Immature natural killer cell (primary cell): ENCODE data around the gene SYNRG. TPM values are rescaled to one million over a fixed set of nuclear protein-coding genes. Genes with fewer than 3 reads are reported as not detected.
A peak's percentile ranks its signal among the peaks of the same experiment; 100 is the strongest.
"Not testable (repeated sequence)": the region's sequence is repeated elsewhere in the genome, so short reads cannot be mapped to it uniquely, and the experiment has no call there.

Experiments used
- DNase-seq, 3 donors: peaks; one replicate each; pipeline ENCODE4 v3.0.0; 2022; ENCODE audit warnings: mixed read lengths in 1 of 3
- H3K27ac Mint-ChIP-seq, 6 donors: one replicate each; pipeline ENCODE4 v1.8.0; 2020; ENCODE audit warnings: mixed read lengths in 6 of 6, mild to moderate bottlenecking in 5 of 6, inconsistent platforms in 4 of 6, moderate library complexity in 3 of 6
- H3K27me3 Mint-ChIP-seq, 3 donors: one replicate each; pipeline ENCODE4 v1.8.0; 2020 to 2021; ENCODE audit warnings: low read depth in 3 of 3, mild to moderate bottlenecking in 3 of 3, mixed read lengths in 3 of 3, moderate library complexity in 3 of 3, inconsistent platforms in 1 of 3
- H3K36me3 Mint-ChIP-seq, 3 donors: one replicate each; pipeline ENCODE4 v1.8.0; 2020; ENCODE audit warnings: mixed read lengths in 3 of 3, inconsistent platforms in 2 of 3, mild to moderate bottlenecking in 2 of 3
- H3K4me1 Mint-ChIP-seq, 2 donors: one replicate each; pipeline ENCODE4 v1.8.0; 2020; ENCODE audit warnings: inconsistent platforms in 2 of 2, mild to moderate bottlenecking in 2 of 2, mixed read lengths in 2 of 2, moderate library complexity in 1 of 2
- H3K4me3 Mint-ChIP-seq, 5 donors: one replicate each; pipeline ENCODE4 v1.8.0; 2020; ENCODE audit warnings: mild to moderate bottlenecking in 5 of 5, mixed read lengths in 5 of 5, inconsistent platforms in 3 of 5, moderate library complexity in 3 of 5
- H3K9me3 Mint-ChIP-seq, 6 donors: one replicate each; pipeline ENCODE4 v1.8.0; 2020; ENCODE audit warnings: mild to moderate bottlenecking in 6 of 6, mixed read lengths in 6 of 6, inconsistent platforms in 4 of 6, moderate library complexity in 3 of 6
- polyA plus RNA-seq, 3 donors: library from polyadenylated mRNA; unstranded; fragments of 300-500 nt; fragmentation: Illumina TruSeq; gene quantifications; one replicate each; pipeline ENCODE4 v1.2.3, GENCODE V29; 2021

Gene SYNRG
- polyA plus RNA-seq, 3 donors from 2014 or later: 32.8 to 118 (median 58.7) TPM

GRCh38 chr17:37519251-37519985, 89.8 kb downstream of the SYNRG start:
- Mint-ChIP-seq H3K9me3 (no peaks in the 10 kb centered on the region), H3K4me1 (peaks cover 22 to 43% of the 10 kb centered on the region in 2 donors), H3K27me3 (peaks cover 0 to 2% (median 0%) of the 10 kb centered on the region in 3 donors), H3K27ac (peak overlapping the region; percentile 59 to 88 (median 74)), H3K36me3 (peaks cover 8 to 43% (median 23%) of the 10 kb centered on the region in 3 donors), H3K4me3 (peak overlapping the region in 1 of 5 donors; percentile 45)
- DNase-seq: no peak

- Mint-ChIP-seq H3K36me3 (peaks cover 8 to 40% (median 21%) of the 10 kb centered on the region in 3 donors), H3K4me1 (peaks cover 21 to 39% of the 10 kb centered on the region in 2 donors), H3K27ac (peak overlapping the region; percentile 29 to 83 (median 71)), H3K9me3 (no peaks in the 10 kb centered on the region), H3K27me3 (peaks cover 0 to 2% (median 0%) of the 10 kb centered on the region in 3 donors), H3K4me3 (no peak overlapping the region)
- DNase-seq: no peak
These were observed 90.4 kb downstream of the SYNRG start for GRCh38 chr17:37518826-37519225.

DNA sequence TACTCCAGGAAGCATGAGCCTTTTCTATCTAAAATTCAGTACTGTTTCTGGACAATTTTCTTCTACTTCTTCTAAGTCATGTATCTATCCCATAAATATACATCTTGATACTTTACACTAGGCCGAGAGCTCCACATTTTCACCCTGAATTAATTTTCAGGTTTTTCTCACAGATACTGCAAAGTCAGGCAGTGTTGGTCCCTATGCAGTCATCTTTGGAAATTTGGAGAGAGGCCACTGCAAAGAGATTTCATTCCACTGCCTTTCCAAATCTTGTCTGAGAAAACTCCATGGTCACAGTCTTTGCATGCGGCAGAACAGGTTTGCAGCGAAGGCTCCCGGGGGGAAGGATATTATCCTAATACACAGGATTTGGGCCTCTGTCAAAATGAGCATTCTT, 91.3 kb downstream of the SYNRG start:
- Mint-ChIP-seq H3K9me3 (no peaks in the 10 kb centered on the region), H3K4me1 (peaks cover 16 to 37% of the 10 kb centered on the region in 2 donors), H3K27me3 (peaks cover 0 to 2% (median 0%) of the 10 kb centered on the region in 3 donors), H3K4me3 (no peak overlapping the region), H3K27ac (peak overlapping the region in 2 of 6 donors; percentile 14 to 32), H3K36me3 (peaks cover 8 to 36% (median 20%) of the 10 kb centered on the region in 3 donors)
- DNase-seq: no peak

DNA sequence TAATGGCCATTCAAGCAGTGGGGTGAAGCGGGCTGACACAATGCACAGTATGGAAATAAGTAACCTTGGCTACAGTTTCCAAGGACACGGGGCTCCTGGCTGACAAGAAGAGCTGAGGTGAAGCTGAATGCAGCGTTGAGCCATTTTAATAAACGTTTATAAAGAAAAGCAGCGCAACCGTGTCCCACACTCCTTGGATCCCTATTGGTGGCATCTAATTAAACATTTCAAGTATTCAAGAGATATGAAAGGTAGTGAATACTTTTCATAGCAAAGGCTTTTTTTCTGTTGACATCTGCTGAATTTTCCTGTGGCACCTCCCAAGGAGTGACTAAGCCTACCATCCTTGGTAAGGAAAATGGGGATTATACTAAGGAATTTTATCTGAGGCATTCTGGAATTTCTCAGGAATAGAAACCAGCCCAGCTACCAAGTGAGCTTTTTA, 93.1 kb downstream of the SYNRG start:
- Mint-ChIP-seq H3K9me3 (no peaks in the 10 kb centered on the region), H3K27ac (peak overlapping the region in 2 of 6 donors; percentile 17 to 75), H3K4me3 (no peak overlapping the region), H3K36me3 (peaks cover 8 to 40% (median 13%) of the 10 kb centered on the region in 3 donors), H3K27me3 (no peaks in the 10 kb centered on the region), H3K4me1 (peaks cover 17 to 38% of the 10 kb centered on the region in 2 donors)
- DNase-seq: no peak

- H3K27ac Mint-ChIP-seq: no peak overlapping the region
- no peak overlapping the region for H3K4me3 Mint-ChIP-seq
- H3K4me1 Mint-ChIP-seq: peaks cover 9 to 32% of the 10 kb centered on the region in 2 donors
- peaks cover 8 to 24% (median 9%) of the 10 kb centered on the region in 3 donors for H3K36me3 Mint-ChIP-seq
- peaks cover 0 to 2% (median 0%) of the 10 kb centered on the region in 3 donors for H3K27me3 Mint-ChIP-seq
- DNase-seq: no peak
- H3K9me3 Mint-ChIP-seq: no peaks in the 10 kb centered on the region
These were observed 95.5 kb downstream of the SYNRG start for GRCh38 chr17:37513711-37514110.

GRCh38 chr17:37512442-37513068, 96.7 kb downstream of the SYNRG start:
- no peak for DNase-seq
- Mint-ChIP-seq H3K36me3 (peaks cover 0 to 13% (median 4%) of the 10 kb centered on the region in 3 donors), H3K4me1 (peaks cover 9 to 21% of the 10 kb centered on the region in 2 donors), H3K27me3 (peaks cover 0 to 2% (median 0%) of the 10 kb centered on the region in 3 donors), H3K9me3 (no peaks in the 10 kb centered on the region), H3K27ac (peak overlapping the region in 2 of 6 donors; percentile 34 to 48), H3K4me3 (no peak overlapping the region)

DNA sequence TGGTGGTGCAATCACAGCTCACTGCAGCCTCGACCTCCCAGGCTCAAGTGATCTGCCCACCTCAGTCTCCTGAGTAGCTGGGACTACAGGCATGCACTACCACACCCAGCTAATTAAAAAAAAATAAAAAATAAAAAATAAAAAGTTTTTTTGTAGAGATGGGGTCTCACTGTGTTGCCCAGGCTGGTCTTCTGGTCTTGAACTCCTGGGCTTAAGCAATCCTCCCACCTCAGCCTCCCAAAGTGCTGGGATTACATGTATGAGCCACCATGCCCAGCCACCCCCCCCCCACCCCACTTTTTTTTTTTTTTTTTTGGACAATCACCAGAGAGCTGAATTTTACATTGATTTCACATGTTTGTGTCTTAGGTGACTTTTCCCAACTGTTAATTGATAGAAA, 97.6 kb downstream of the SYNRG start:
- Mint-ChIP-seq H3K36me3 (peaks cover 0 to 12% (median 4%) of the 10 kb centered on the region in 3 donors), H3K4me1 (peaks cover 9 to 19% of the 10 kb centered on the region in 2 donors)
- not testable (repeated sequence) for H3K4me3 Mint-ChIP-seq, H3K27ac Mint-ChIP-seq, H3K9me3 Mint-ChIP-seq, DNase-seq, H3K27me3 Mint-ChIP-seq

DNA sequence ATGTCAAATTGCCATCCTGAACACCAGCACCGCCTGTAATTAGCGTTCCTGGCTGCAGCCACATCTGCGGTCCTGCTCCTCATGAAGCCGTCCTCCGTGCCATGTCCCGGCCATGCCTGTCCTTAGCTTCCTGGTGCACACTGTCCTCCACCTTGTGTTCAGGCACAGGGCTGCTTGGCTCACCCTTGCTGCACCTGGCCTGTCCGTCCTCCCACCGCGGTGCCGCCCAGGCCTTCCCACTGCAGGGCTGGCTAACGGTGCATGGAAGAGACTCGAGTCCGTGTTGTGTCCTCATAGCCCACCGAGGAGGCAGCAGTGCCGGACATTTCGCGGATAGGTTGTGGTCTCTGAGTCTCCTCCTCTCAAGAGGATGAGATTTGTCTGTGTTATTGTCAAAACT, 99.2 kb downstream of the SYNRG start:
- H3K9me3 Mint-ChIP-seq: no peaks in the 10 kb centered on the region
- DNase-seq: no peak
- H3K4me1 Mint-ChIP-seq: peaks cover 12 to 19% of the 10 kb centered on the region in 2 donors
- H3K27ac Mint-ChIP-seq: peak overlapping the region in 2 of 6 donors; percentile 17 to 24
- no peak overlapping the region for H3K4me3 Mint-ChIP-seq
- peaks cover 0 to 2% (median 0%) of the 10 kb centered on the region in 3 donors for H3K27me3 Mint-ChIP-seq
- H3K36me3 Mint-ChIP-seq: peaks cover 0 to 10% (median 4%) of the 10 kb centered on the region in 3 donors

DNA sequence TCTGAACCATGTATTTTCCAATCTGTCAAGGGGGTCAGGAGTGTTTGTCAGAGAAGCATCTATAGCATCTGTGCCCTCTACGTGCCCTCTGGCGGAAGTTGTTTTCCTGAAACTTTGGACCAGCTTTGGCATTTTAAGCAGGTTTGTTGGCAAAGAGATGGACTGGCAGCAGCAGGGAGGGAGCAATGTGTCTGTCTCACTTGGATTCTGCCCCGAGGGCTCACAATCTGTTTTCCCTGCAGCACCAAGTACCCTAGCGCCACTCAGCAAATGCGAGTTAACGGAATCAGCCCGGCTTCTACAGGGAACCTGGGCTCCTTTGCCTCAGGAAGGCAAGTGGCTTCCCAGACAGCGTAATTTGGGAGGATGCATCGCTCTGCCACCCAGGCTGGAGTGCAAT, 102.1 kb downstream of the SYNRG start:
- no peaks in the 10 kb centered on the region for H3K9me3 Mint-ChIP-seq
- no peak overlapping the region for H3K27ac Mint-ChIP-seq
- H3K36me3 Mint-ChIP-seq: peaks cover 0 to under 1% (median 0%) of the 10 kb centered on the region in 3 donors
- H3K27me3 Mint-ChIP-seq: peaks cover 0 to 2% (median 0%) of the 10 kb centered on the region in 3 donors
- no peak overlapping the region for H3K4me3 Mint-ChIP-seq
- peaks cover 11 to 14% of the 10 kb centered on the region in 2 donors for H3K4me1 Mint-ChIP-seq
- DNase-seq: no peak

- Mint-ChIP-seq H3K4me3 (no peak overlapping the region), H3K27ac (no peak overlapping the region), H3K27me3 (peaks cover 0 to 2% (median 0%) of the 10 kb centered on the region in 3 donors), H3K36me3 (no peaks in the 10 kb centered on the region), H3K4me1 (peaks cover 11 to 14% of the 10 kb centered on the region in 2 donors), H3K9me3 (no peaks in the 10 kb centered on the region)
- no peak for DNase-seq
These were observed 102.5 kb downstream of the SYNRG start for GRCh38 chr17:37506678-37507077.

DNA sequence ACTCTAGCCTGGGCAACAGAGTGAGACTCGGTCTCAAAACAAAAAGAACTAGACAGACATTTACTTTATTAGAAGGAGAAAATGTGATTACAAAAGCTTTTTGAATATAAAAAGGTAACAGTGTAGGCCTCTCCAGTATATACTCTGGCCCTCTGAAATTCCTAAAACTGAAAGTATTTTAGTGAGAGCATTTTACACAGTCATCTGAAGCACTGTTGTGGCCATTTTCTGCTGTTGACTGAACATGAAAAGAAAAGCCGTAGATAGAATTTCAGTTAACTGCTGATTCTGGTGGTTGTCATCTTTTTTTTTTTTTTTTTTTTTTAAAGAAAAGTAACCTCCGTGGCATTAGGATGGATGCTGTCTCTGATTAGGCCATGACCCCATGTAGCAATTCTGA, 103.9 kb downstream of the SYNRG start:
- no peaks in the 10 kb centered on the region for H3K36me3 Mint-ChIP-seq
- no peak for DNase-seq
- no peaks in the 10 kb centered on the region for H3K9me3 Mint-ChIP-seq
- no peaks in the 10 kb centered on the region for H3K27me3 Mint-ChIP-seq
- H3K27ac Mint-ChIP-seq: no peak overlapping the region
- H3K4me3 Mint-ChIP-seq: no peak overlapping the region
- peaks cover 6 to 9% of the 10 kb centered on the region in 2 donors for H3K4me1 Mint-ChIP-seq

DNA sequence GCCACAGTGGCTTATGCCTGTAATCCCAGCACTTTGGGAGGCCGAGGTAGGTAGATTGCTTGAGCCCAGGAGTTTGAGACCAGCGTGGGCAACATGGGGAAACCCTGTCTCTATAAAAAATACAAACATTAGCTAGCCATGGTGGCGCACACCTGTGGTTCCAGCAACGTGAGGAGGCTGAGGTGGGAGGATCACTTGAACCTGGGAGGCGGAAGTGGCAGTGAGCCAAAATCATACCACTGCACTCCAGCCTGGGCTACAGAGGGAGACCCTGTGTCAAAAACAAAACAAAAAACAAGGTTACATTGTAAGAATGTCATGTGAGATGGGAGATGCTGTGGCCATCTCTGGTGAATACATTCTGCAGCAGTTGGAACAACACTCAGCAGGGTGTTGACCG, 106.1 kb downstream of the SYNRG start:
- H3K9me3 Mint-ChIP-seq: no peaks in the 10 kb centered on the region
- DNase-seq: no peak
- peaks cover 0 to 3% of the 10 kb centered on the region in 2 donors for H3K4me1 Mint-ChIP-seq
- no peaks in the 10 kb centered on the region for H3K36me3 Mint-ChIP-seq
- H3K27ac Mint-ChIP-seq: no peak overlapping the region
- no peaks in the 10 kb centered on the region for H3K27me3 Mint-ChIP-seq
- no peak overlapping the region for H3K4me3 Mint-ChIP-seq

DNA sequence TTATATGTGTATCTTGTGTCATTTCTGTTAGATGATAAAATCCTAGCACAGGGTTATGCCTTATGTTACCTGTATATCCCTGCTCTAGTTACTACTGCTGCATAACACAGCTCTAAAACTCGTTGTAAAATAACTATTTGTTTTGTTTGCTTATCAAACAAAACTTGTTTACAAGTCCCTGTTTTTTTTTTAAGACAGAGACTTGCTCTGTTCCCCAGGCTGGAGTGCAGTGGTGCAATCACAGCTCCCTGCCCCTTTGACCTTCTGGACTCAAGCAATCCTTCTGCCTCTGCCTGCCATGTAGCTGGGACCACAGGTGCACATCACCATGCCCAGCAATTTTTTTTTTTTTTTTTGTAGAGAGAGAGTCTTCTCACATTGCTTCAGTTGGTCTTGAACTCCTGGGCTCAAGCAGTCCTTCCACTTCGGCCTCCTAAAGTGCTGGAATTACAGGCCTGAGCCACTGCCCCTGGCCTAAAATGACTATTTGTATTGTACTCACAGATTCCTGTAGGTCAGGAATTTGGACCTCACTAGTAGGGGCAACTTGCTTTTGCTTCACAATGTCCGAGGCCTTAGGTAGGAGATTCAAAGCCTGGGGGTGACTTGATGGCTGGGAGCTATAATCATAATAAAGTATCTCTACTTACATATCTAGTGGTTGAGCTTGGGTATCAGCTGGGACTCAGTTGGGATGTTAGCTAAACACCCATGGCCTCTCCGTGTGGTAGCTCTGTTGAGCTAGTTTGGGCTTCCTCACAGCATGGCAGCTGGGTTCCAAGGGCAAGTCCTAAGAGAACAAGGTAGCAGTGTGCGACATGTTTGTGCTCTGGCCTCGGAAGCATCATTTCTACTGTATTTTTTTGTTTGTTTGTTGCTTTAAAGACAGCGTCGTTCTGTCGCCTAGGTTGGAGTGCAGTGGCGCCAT, 106.9 kb downstream of the SYNRG start:
- H3K4me1 Mint-ChIP-seq: peaks cover 0 to 3% of the 10 kb centered on the region in 2 donors
- no peak for DNase-seq
- no peaks in the 10 kb centered on the region for H3K27me3 Mint-ChIP-seq
- H3K36me3 Mint-ChIP-seq: no peaks in the 10 kb centered on the region
- no peak overlapping the region for H3K27ac Mint-ChIP-seq
- H3K9me3 Mint-ChIP-seq: no peaks in the 10 kb centered on the region
- H3K4me3 Mint-ChIP-seq: no peak overlapping the region
